Esophagus muscularis mucosa (tissue), 4 donors: ENCODE measurements around the gene NPAS3. TPM values are rescaled to one million over a fixed set of nuclear protein-coding genes. Genes with fewer than 3 reads are reported as not detected.

Source experiments
- DNase-seq: peaks from one replicate; pipeline ENCODE4 v3.0.0-alpha.2; 2017; ENCODE audit errors: extremely low spot score
- H3K27ac ChIP-seq, 4 donors: fragments of 200-600 bp; sonication (generic); replicated peaks in 1 of 4; 1 replicate in 3 of 4; 2 replicates in 1 of 4; pipeline ENCODE4 v1.5.1; 2016 to 2019; ENCODE audit warnings: mild to moderate bottlenecking in 1 of 4
- H3K27me3 ChIP-seq, 4 donors: fragments of 200-600 bp; sonication (generic); one replicate each; pipeline versions ENCODE4 v1.5.1 to v1.6.0; 2016 to 2019
- H3K36me3 ChIP-seq, 4 donors: fragments of 200-600 bp; sonication (generic); one replicate each; pipeline ENCODE4 v1.5.1; 2016 to 2019
- H3K4me1 ChIP-seq, 4 donors: fragments of 200-600 bp; sonication (generic); one replicate each; pipeline ENCODE4 v1.5.1; 2016 to 2019
- H3K4me3 ChIP-seq, 4 donors: fragments of 200-600 bp; sonication (generic); 1 replicate in 2 of 4; 2 replicates in 2 of 4; pipeline ENCODE4 v1.5.1; 2016 to 2019; ENCODE audit warnings: mild to moderate bottlenecking in 4 of 4, moderate library complexity in 1 of 4
- H3K9me3 ChIP-seq, 4 donors: fragments of 200-600 bp; sonication (generic); 1 replicate in 3 of 4; 2 replicates in 1 of 4; pipeline ENCODE4 v1.5.1; 2016 to 2019
- CTCF ChIP-seq, 3 experiments: fragments of 200-600 bp in 2 of 3; fragments of 450-650 bp in 1 of 3; sonication (generic) in 2 of 3; IDR thresholded peaks; one replicate each; pipeline ENCODE4 v1.5.1; 2017 to 2019; ENCODE audit warnings: antibody characterized with exemption in 3 of 3, mild to moderate bottlenecking in 2 of 3, moderate library complexity in 1 of 3
- EP300 ChIP-seq: sonication (generic); formaldehyde crosslinking; IDR thresholded peaks from one replicate; pipeline ENCODE4 v1.6.1; 2017; ENCODE audit warnings: antibody characterized with exemption
- POLR2A ChIP-seq: fragments of 450-650 bp; IDR thresholded peaks from one replicate; pipeline ENCODE4 v1.6.1; 2017; ENCODE audit warnings: antibody characterized with exemption, moderate library complexity, mild to moderate bottlenecking, low read depth
- POLR2AphosphoS5 ChIP-seq, 2 donors: sonication (generic); formaldehyde crosslinking; IDR thresholded peaks; one replicate each; pipeline ENCODE4 v1.6.1; 2017; ENCODE audit warnings: antibody characterized with exemption in 2 of 2
- WGBS: methylation state at CpG from one replicate; pipeline ENCODE4 v1.1.5; 2018; 5-methylcytosine and 5-hydroxymethylcytosine counted together
- intact Hi-C: fragments of 100-400 bp; cut with DNase I; formaldehyde crosslinking; loops from one replicate; pipeline ENCODE4 v1.15.1; 2023
- total RNA-seq, 4 donors: library from RNA; depleted of rRNA; stranded (reverse); fragments of >200 nt; gene quantifications; one replicate each; pipeline versions ENCODE4 v1.1.0 to v1.2.1, GENCODE V29; 2016

Gene NPAS3
- total RNA-seq, 4 donors from 2014 or later = 3.3 to 7.3 (median 5.8) TPM

- intact Hi-C loops = no loop called here
- Histone ChIP-seq H3K36me3 (no peaks in the 10 kb centered on the region), H3K27me3 (no peaks in the 10 kb centered on the region), H3K27ac (no peak overlapping the region), H3K4me3 (no peak overlapping the region), H3K9me3 (no peaks in the 10 kb centered on the region), H3K4me1 (peaks cover 0 to 27% (median 22%) of the 10 kb centered on the region in 4 donors)
- TF ChIP-seq EP300 (no peak), POLR2AphosphoS5 (IDR thresholded peaks at IDR 0.05) (no peak), CTCF (IDR thresholded peaks at IDR 0.05) (no peak), POLR2A (no peak)
- 100% methylated on average over 2 of the region's 2 CpGs for WGBS
- DNase-seq = no peak
These were observed 525.1 kb downstream of the NPAS3 start for GRCh38 chr14:33463731-33464130.

GRCh38 chr14:33464254-33464962 is 525.7 kb downstream of the NPAS3 start:
- no peak overlapping the region for H3K27ac ChIP-seq
- peaks cover 0 to 23% (median 22%) of the 10 kb centered on the region in 4 donors for H3K4me1 ChIP-seq
- intact Hi-C loops = no loop called here
- 88% methylated on average over 10 of the region's 10 CpGs for WGBS
- H3K9me3 ChIP-seq = no peaks in the 10 kb centered on the region
- no peaks in the 10 kb centered on the region for H3K36me3 ChIP-seq
- no peak for DNase-seq
- no peak overlapping the region for H3K4me3 ChIP-seq
- no peaks in the 10 kb centered on the region for H3K27me3 ChIP-seq
- TF ChIP-seq EP300 = no peak
- TF ChIP-seq CTCF (IDR thresholded peaks at IDR 0.05) = no peak
- no peak for TF ChIP-seq POLR2AphosphoS5 (IDR thresholded peaks at IDR 0.05)
- TF ChIP-seq POLR2A = no peak

GRCh38 chr14:33465846-33466700 is 527.4 kb downstream of the NPAS3 start:
- no peak for DNase-seq
- no peak overlapping the region for H3K27ac ChIP-seq
- 86% methylated on average over 10 of the region's 10 CpGs for WGBS

GRCh38 chr14:33467971-33468370 is 529.3 kb downstream of the NPAS3 start:
- Histone ChIP-seq H3K4me3 (no peak overlapping the region), H3K27me3 (no peaks in the 10 kb centered on the region), H3K36me3 (no peaks in the 10 kb centered on the region), H3K27ac (no peak overlapping the region), H3K4me1 (no peaks in the 10 kb centered on the region), H3K9me3 (no peaks in the 10 kb centered on the region)
- WGBS = 96% methylated on average over 4 of the region's 4 CpGs
- TF ChIP-seq CTCF (IDR thresholded peaks at IDR 0.05) (no peak), POLR2A (no peak), POLR2AphosphoS5 (IDR thresholded peaks at IDR 0.05) (no peak), EP300 (no peak)
- DNase-seq = no peak
- intact Hi-C loops = no loop called here

More at GRCh38 chr14:33465846-33466700, 527.4 kb downstream of the NPAS3 start:
- Histone ChIP-seq H3K4me3 (no peak overlapping the region), H3K4me1 (peaks cover 0 to 8% (median 6%) of the 10 kb centered on the region in 4 donors), H3K27me3 (no peaks in the 10 kb centered on the region), H3K9me3 (no peaks in the 10 kb centered on the region), H3K36me3 (no peaks in the 10 kb centered on the region)
- intact Hi-C loops = no loop called here
- TF ChIP-seq CTCF (IDR thresholded peaks at IDR 0.05) (no peak), POLR2A (no peak), POLR2AphosphoS5 (IDR thresholded peaks at IDR 0.05) (no peak), EP300 (no peak)
